NCI-H187 treated with DMSO at 0.1 percent for 48 hours (cell line): ENCODE data around the gene ANKS3.
"Not testable (repeated sequence)": the region's sequence is repeated elsewhere in the genome, so short reads cannot be mapped to it uniquely, and the experiment has no call there.

ENCODE experiments used
- DNase-seq: peaks from one replicate; lab custom pipeline; 2025; lab: John Stamatoyannopoulos, UW

The ANKS3 gene

GRCh38 chr16:4667203-4667963 lies 66.7 kb downstream of the ANKS3 start:
- DNase-seq, result no peak

GRCh38 chr16:4666537-4667202 lies 67.4 kb downstream of the ANKS3 start:
- no peak for DNase-seq

GRCh38 chr16:4664538-4665418 lies 69.3 kb downstream of the ANKS3 start:
- no peak for DNase-seq

GRCh38 chr16:4663777-4664465 lies 70.2 kb downstream of the ANKS3 start:
- DNase-seq, result no peak

GRCh38 chr16:4663465-4663776 lies 70.7 kb downstream of the ANKS3 start:
- DNase-seq, result no peak

GRCh38 chr16:4661661-4662060 lies 72.4 kb downstream of the ANKS3 start:
- no peak for DNase-seq

GRCh38 chr16:4660454-4661007 lies 73.5 kb downstream of the ANKS3 start:
- no peak for DNase-seq

- DNase-seq, result no peak
These were observed 74.4 kb downstream of the ANKS3 start for GRCh38 chr16:4659363-4660353.

- no peak for DNase-seq
These were observed 77.1 kb downstream of the ANKS3 start for GRCh38 chr16:4656695-4657686.

- DNase-seq, result no peak
These were observed 77.8 kb downstream of the ANKS3 start for GRCh38 chr16:4656221-4656620.

- no peak for DNase-seq
These were observed 78.3 kb downstream of the ANKS3 start for GRCh38 chr16:4655801-4656200.

- DNase-seq, result no peak
These were observed 79.0 kb downstream of the ANKS3 start for GRCh38 chr16:4654964-4655590.

GRCh38 chr16:4654011-4654963 lies 79.8 kb downstream of the ANKS3 start:
- no peak for DNase-seq

GRCh38 chr16:4652561-4652960 lies 81.5 kb downstream of the ANKS3 start:
- no peak for DNase-seq

- no peak for DNase-seq
These were observed 82.2 kb downstream of the ANKS3 start for GRCh38 chr16:4651827-4652226.

- not testable (repeated sequence) for DNase-seq
These were observed 83.5 kb downstream of the ANKS3 start for GRCh38 chr16:4650443-4651074.

GRCh38 chr16:4649744-4650442 lies 84.2 kb downstream of the ANKS3 start:
- DNase-seq, result no peak
